SK-N-MC (cell line): Measurements from ENCODE around the gene PDCD10.

Experiments used
- EZH2 ChIP-seq: fragments of 200-600 bp; sonication (generic); IDR thresholded peaks from one replicate; pipeline ENCODE4 v1.6.1; 2017; ENCODE audit warnings: antibody characterized with exemption
- FOXP2 ChIP-seq: optimal IDR thresholded peaks from 2 replicates; pipeline ENCODE3; 2011; ENCODE audit warnings: mild to moderate bottlenecking, moderate library complexity; ENCODE audit not compliant: insufficient read depth; ENCODE audit errors: extremely low read length, control extremely low read depth
- POLR2AphosphoS5 ChIP-seq: IDR thresholded peaks from 2 replicates; pipeline ENCODE4 v1.6.1; 2012; ENCODE audit warnings: mild to moderate bottlenecking, low read depth, low read length, borderline replicate concordance

DNA sequence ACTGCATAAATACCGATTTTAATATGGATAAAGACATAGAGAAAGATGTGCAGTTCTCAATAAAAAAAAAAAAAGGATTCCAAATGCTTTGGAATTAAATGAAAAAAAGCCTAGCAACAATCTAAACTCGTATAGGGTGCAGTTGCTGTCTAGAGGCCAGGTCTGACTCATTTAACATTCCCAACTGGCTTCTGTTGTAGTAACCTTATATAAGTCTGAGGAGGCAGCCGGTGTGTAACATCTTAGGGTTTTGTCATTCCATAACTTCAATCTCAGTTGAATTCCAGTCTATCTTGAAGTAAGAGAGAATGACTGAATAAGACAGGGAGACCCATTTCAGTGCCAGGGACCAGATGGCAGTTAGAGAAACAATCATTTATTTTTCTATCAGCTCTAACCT, 6.5 kb downstream of the PDCD10 start:
- TF ChIP-seq POLR2AphosphoS5 (no peak), EZH2 (no peak), FOXP2 (no peak)
